ENCODE data around the gene NGFR.

The NGFR gene

DNA sequence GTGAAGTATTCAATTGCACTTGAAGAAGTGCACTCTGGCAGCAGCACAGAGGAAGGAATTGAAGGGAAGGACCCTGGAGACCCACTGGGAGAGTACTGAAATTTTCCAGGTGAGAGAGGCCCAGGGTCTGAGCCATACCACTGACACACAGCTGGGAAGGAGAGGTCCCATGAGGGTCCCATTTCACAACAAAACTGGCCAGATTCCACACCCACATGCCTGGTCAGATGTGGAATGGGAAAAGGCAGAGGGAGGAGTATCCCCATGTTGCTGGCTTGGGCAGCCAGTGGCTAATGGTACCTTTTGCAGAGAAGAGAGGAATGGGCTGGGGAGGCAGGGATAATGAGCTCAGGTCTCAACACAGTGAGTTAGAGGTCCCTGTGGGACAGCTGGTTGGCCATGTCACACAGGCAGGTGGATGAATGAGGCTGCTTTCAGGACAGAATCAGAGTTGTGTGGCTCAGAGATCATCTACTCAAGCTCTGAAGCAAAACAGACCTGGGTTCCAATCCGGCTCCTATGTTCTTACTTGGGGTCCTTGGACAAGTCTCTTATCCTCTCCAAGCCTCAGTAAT lies 26.2 kb upstream of the NGFR start:
- no peak for DNase-seq (ENCODE audit: low read depth)
- H3K4me3 ChIP-seq (ENCODE audit: low read depth, low read length) = no peak overlapping the region
- in situ Hi-C loops (cut with HindIII; ENCODE audit: low sequenced_read_pairs) = no loop called here
- TF ChIP-seq, protein P1, sequence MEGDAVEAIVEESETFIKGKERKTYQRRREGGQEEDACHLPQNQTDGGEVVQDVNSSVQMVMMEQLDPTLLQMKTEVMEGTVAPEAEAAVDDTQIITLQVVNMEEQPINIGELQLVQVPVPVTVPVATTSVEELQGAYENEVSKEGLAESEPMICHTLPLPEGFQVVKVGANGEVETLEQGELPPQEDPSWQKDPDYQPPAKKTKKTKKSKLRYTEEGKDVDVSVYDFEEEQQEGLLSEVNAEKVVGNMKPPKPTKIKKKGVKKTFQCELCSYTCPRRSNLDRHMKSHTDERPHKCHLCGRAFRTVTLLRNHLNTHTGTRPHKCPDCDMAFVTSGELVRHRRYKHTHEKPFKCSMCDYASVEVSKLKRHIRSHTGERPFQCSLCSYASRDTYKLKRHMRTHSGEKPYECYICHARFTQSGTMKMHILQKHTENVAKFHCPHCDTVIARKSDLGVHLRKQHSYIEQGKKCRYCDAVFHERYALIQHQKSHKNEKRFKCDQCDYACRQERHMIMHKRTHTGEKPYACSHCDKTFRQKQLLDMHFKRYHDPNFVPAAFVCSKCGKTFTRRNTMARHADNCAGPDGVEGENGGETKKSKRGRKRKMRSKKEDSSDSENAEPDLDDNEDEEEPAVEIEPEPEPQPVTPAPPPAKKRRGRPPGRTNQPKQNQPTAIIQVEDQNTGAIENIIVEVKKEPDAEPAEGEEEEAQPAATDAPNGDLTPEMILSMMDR (IDR thresholded peaks at IDR 0.05; ENCODE audit: low read depth, low read length, missing control alignments) = no peak

DNA sequence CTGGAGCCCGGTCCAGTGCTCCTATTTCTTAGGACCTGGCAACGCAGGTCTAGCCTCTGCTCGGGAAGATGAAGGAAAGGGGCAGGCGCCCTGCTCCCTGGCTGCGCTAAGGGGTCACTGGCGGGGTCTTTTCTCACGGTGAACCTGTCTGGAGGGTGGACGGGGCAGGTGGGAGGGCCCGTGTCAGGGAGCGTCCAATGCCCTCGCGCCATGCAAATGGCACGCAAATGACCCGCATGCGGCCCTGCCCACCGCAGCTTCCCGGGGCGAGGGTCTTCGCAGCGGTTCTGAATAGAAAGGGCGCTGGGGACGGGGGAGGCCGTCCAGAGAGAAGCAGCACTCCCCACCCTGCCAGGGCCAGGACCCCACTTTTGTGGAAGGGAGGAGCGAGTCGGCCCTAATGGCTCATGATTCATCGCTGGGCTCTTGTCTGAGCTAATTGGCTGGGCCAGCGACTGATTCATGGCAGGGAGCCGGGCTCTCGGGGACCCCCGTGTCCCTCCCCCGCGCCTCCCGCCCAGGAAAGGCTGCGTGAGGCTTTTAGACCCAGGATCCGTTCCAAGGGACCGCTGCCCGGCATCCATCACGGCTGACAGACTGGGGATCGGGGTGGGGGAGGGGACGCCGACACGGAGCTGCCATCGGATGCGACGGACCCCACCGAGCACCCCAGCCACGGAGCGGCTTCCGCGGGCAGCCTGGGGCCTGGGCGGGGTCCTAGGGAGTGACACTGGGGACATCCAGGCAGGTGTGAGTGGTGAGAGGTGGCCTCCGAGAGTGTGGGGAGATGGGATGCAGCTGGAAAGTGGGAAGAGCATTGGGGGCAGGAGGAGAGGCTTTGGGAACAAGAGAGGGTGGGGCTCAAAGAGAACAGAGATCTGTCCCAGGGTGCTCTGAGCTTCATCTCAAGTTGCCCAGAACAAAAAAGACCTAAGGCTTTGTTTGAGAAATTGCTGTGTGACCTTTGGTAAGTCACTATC lies 25.0 kb upstream of the NGFR start:
- TF ChIP-seq, protein P1 (IDR thresholded peaks at IDR 0.05; ENCODE audit: low read depth, low read length, missing control alignments) = no peak
- H3K4me3 ChIP-seq (ENCODE audit: low read depth, low read length) = peak overlapping the region; percentile 9
- in situ Hi-C loops (cut with HindIII; ENCODE audit: low sequenced_read_pairs) = no loop called here
- no peak for DNase-seq (ENCODE audit: low read depth)

GRCh38 chr17:49471089-49471683 lies 23.9 kb upstream of the NGFR start:
- in situ Hi-C loops (cut with HindIII; ENCODE audit: low sequenced_read_pairs) = no loop called here
- DNase-seq (ENCODE audit: low read depth) = no peak
- TF ChIP-seq, protein P1 (IDR thresholded peaks at IDR 0.05; ENCODE audit: low read depth, low read length, missing control alignments) = no peak
- H3K4me3 ChIP-seq (ENCODE audit: low read depth, low read length) = no peak overlapping the region

DNA sequence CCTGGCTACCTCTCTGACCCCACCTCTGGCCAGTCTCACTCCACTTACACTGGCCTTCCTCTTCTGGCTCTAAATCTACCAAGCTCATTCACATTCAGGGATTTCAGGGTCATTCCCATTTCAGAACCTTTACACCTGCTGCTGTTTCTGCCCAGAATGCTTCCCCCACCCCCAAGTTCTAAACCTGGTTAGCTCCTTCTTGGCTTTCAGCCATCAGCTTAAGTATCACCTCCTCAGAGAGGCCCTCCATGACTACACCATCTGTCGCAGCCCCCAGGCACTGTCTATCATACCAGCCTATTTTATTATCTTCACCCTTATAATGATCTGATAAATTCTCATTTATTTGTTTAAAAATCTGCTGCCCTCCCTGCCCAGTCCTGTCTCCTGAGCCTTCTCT lies 23.3 kb upstream of the NGFR start:
- TF ChIP-seq, protein P1 (IDR thresholded peaks at IDR 0.05; ENCODE audit: low read depth, low read length, missing control alignments) = no peak
- H3K4me3 ChIP-seq (ENCODE audit: low read depth, low read length) = no peak overlapping the region
- in situ Hi-C loops (cut with HindIII; ENCODE audit: low sequenced_read_pairs) = no loop called here
- DNase-seq (ENCODE audit: low read depth) = no peak

- in situ Hi-C loops (cut with HindIII; ENCODE audit: low sequenced_read_pairs) = no loop called here
- DNase-seq (ENCODE audit: low read depth) = no peak
- TF ChIP-seq, protein P1 (IDR thresholded peaks at IDR 0.05; ENCODE audit: low read depth, low read length, missing control alignments) = no peak
- no peak overlapping the region for H3K4me3 ChIP-seq (ENCODE audit: low read depth, low read length)
These were observed 22.6 kb upstream of the NGFR start for GRCh38 chr17:49472527-49472926.

DNA sequence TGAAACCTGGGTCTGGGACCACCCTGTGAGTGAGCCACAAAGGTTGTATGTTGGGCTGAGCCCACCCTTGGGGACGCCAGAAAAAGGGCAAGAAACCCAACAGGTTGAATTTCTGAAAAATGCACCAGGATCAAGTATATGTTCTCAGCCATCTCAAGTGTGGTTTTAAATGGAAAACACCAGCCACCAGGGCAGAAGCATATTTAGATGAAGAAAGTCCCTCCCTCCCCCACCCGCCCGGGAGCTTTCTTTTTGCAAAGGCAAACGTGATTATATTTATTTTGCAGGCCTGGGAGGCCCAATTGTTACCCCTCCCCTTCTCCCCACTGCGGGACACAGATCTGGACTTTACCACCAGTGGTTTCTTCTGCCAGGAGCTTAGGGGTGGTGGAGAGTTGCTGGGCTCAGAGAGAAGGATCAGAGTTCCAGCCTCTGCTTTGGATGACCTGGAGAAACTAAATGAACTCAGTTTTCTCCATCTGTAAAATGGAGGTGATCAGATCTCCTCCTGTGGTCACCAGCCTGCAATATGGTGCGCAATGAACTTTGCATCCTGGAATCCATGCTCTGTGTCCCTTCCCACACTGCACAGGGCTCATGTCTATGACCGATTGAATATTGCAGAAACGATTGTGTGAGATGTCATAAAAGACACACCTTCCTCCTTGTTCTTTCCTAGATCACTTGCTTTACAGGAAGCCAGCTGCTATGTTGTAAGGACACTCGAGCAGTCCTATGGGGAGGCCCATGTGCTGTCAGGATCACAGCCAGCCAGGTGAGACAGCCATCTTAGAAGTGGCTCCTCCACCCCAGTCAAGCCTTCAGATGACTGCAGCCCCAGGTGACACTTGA lies 21.0 kb upstream of the NGFR start:
- TF ChIP-seq, protein P1 (IDR thresholded peaks at IDR 0.05; ENCODE audit: low read depth, low read length, missing control alignments) = no peak
- DNase-seq (ENCODE audit: low read depth) = no peak
- in situ Hi-C loops (cut with HindIII; ENCODE audit: low sequenced_read_pairs) = no loop called here
- no peak overlapping the region for H3K4me3 ChIP-seq (ENCODE audit: low read depth, low read length)
